Limb (tissue), 2 donors: ENCODE measurements around the gene LAX1.

Source experiments
- DNase-seq, 2 donors: peaks; one replicate each; pipeline ENCODE4 v3.0.0-alpha.2; 2016; ENCODE audit errors: extremely low spot score in 2 of 2

LAX1 gene

DNA sequence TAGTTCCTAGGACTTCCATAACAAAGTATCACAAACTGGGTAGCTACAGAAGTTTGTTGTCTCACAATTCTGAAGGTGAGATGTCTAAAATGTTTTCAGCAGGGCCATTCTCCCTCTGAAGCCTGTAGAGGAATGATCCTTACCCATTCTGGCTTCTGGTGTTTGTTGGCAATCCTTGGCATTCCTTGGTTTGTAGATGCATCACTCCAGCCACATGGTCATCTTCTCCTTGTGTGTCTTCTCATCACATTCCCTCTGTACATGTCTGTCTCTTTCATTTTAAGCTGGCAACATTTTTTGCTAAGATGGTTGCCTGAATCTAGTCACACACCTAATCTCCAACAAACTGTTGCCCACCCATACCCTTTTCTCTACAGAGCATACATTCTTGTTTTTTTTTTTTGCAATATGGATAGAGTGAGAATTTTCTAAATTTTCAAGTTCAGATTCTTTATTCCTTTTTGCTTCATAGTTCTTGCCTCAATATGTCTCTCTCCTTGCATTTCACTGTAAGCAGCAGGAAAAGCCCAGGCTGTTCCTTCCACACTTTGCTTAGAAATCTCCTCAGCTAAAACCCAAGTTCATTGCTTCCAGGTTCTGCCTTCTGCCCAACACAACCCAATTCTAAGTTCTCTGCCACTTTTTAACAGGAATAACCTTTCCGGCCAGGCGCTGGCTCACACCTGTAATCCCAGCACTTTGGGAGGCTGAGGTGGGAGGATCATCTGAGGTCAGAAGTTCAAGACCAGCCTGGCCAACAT lies 48.8 kb downstream of the LAX1 start:
- DNase-seq, result no peak

DNA sequence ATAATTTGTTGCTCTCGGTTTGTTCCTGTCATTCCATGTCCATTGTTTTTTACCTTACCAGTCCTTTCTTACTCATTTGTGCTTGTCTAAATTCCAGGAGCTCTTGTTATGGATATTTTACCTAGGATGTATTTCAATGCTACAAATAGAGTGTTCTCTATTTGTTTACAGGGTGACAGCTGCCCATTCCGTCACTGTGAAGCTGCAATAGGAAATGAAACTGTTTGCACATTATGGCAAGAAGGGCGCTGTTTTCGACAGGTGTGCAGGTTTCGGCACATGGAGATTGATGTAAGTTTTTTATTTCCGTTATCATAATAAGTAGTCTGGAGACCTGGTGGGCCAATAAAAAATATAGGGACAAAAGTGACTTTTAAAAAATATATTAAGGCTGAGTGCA lies 53.4 kb downstream of the LAX1 start:
- DNase-seq, result no peak

DNA sequence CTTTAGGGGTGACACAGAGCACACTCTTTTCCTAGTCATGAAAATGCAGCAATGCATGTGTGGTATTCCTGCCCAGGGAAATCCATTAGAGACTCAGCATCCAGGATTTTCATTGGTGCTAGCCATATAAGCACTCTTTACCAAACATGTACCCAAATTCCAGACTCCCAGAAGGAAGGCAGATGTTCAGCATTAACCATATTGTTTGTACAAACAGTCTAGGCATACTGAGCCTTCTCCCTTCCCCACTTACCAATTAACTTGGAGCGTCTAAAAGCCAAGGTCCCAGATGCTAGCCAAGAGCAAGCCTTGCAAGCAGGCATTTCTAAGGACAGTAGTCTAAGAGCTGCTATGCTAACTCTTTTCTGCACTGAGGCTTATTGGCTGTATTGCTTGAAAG lies 58.3 kb downstream of the LAX1 start:
- DNase-seq, result no peak
